Measurements from ENCODE around the gene FAM168B. TPM values are rescaled to one million over a fixed set of nuclear protein-coding genes. Genes with fewer than 3 reads are reported as not detected.

FAM168B gene
- polyA plus RNA-seq, 1 experiment = 84.3 TPM

- ChIA-PET POLR2A (no interaction called here), CTCF (no interaction called here)
- H3K9me3 ChIP-seq (ENCODE audit: control insufficient read depth, insufficient read depth, low read length) = no peaks in the 10 kb centered on the region; the same call in 1 of the 2 replicates
- H3K4me3 ChIP-seq (ENCODE audit: low read depth, low read length) = no peak overlapping the region; the same call in 1 of the 2 replicates
- TF ChIP-seq CTCF (IDR thresholded peaks at IDR 0.05; ENCODE audit: low read depth, low read length) = no peak
- no peak for DNase-seq (ENCODE audit: low read depth, low spot score)
- H3K27ac ChIP-seq (ENCODE audit: low read depth, low read length) = no peak overlapping the region
- peaks cover 57% of the 10 kb centered on the region for H3K27me3 ChIP-seq (ENCODE audit: control insufficient read depth, insufficient read depth, low read length)
Observed at GRCh38 chr2:131035826-131036231, 57.4 kb downstream of the FAM168B start.

- Histone ChIP-seq H3K9me3 (ENCODE audit: control insufficient read depth, insufficient read depth, low read length) (no peaks in the 10 kb centered on the region; the same call in 1 of the 2 replicates), H3K4me3 (ENCODE audit: low read depth, low read length) (peak overlapping the region; percentile 42), H3K27me3 (ENCODE audit: control insufficient read depth, insufficient read depth, low read length) (peaks cover 53% of the 10 kb centered on the region), H3K27ac (ENCODE audit: low read depth, low read length) (no peak overlapping the region)
- ChIA-PET POLR2A (no interaction called here), CTCF (no interaction called here)
- no peak for DNase-seq (ENCODE audit: low read depth, low spot score)
- no peak for TF ChIP-seq CTCF (IDR thresholded peaks at IDR 0.05; ENCODE audit: low read depth, low read length)
Observed at GRCh38 chr2:131035112-131035825, 58.0 kb downstream of the FAM168B start.

GRCh38 chr2:131034122-131035051, 58.9 kb downstream of the FAM168B start:
- ChIA-PET POLR2A (no interaction called here), CTCF (no interaction called here)
- H3K4me3 ChIP-seq (ENCODE audit: low read depth, low read length) = peak overlapping the region; percentile 25; the same call in 1 of the 2 replicates
- no peak for TF ChIP-seq CTCF (IDR thresholded peaks at IDR 0.05; ENCODE audit: low read depth, low read length)
- H3K27ac ChIP-seq (ENCODE audit: low read depth, low read length) = no peak overlapping the region
- H3K27me3 ChIP-seq (ENCODE audit: control insufficient read depth, insufficient read depth, low read length) = peaks cover 48% of the 10 kb centered on the region
- no peak for DNase-seq (ENCODE audit: low read depth, low spot score)
- no peaks in the 10 kb centered on the region; the same call in 1 of the 2 replicates for H3K9me3 ChIP-seq (ENCODE audit: control insufficient read depth, insufficient read depth, low read length)

- no peak overlapping the region for H3K4me3 ChIP-seq (ENCODE audit: low read depth, low read length)
- TF ChIP-seq CTCF (IDR thresholded peaks at IDR 0.05; ENCODE audit: low read depth, low read length) = no peak
- no peak overlapping the region for H3K27ac ChIP-seq (ENCODE audit: low read depth, low read length)
- H3K9me3 ChIP-seq (ENCODE audit: control insufficient read depth, insufficient read depth, low read length) = no peaks in the 10 kb centered on the region; the same call in 1 of the 2 replicates
- ChIA-PET POLR2A (no interaction called here), CTCF (no interaction called here)
- DNase-seq (ENCODE audit: low read depth, low spot score) = no peak
- H3K27me3 ChIP-seq (ENCODE audit: control insufficient read depth, insufficient read depth, low read length) = peaks cover 44% of the 10 kb centered on the region
Observed at GRCh38 chr2:131033786-131034121, 59.5 kb downstream of the FAM168B start.

GRCh38 chr2:131032393-131032836, 60.8 kb downstream of the FAM168B start:
- H3K4me3 ChIP-seq (ENCODE audit: low read depth, low read length) = no peak overlapping the region
- POLR2A ChIA-PET = no interaction called here
- TF ChIP-seq CTCF (IDR thresholded peaks at IDR 0.05; ENCODE audit: low read depth, low read length) = no peak
- no peak for DNase-seq (ENCODE audit: low read depth, low spot score)
- no peak overlapping the region for H3K27ac ChIP-seq (ENCODE audit: low read depth, low read length)
- CTCF ChIA-PET = no interaction called here
- H3K27me3 ChIP-seq (ENCODE audit: control insufficient read depth, insufficient read depth, low read length) = peaks cover 36% of the 10 kb centered on the region
- H3K9me3 ChIP-seq (ENCODE audit: control insufficient read depth, insufficient read depth, low read length) = peaks cover 7% of the 10 kb centered on the region
